ENCODE data around the gene PPIL3. TPM values are rescaled to one million over a fixed set of nuclear protein-coding genes. Genes with fewer than 3 reads are reported as not detected.

The PPIL3 gene
- polyA plus RNA-seq, 1 donor from 2014 or later = 109 TPM

GRCh38 chr2:200829258-200829655, 59.6 kb downstream of the PPIL3 start:
- no peak overlapping the region for H3K27ac ChIP-seq (ENCODE audit: low read length)
- H3K36me3 ChIP-seq (ENCODE audit: insufficient read depth, low read length) = no peaks in the 10 kb centered on the region
- H3K79me2 ChIP-seq (replicated peaks; ENCODE audit: insufficient read depth, low read length) = no peaks in the 10 kb centered on the region
- TF ChIP-seq CTCF (IDR thresholded peaks at IDR 0.05; ENCODE audit: poor library complexity, severe bottlenecking) (no peak), EZH2 (IDR thresholded peaks at IDR 0.05; ENCODE audit: borderline replicate concordance, insufficient read depth, low read length, poor library complexity, severe bottlenecking) (no peak), POLR2AphosphoS5 (IDR thresholded peaks at IDR 0.05) (no peak)
- no peak overlapping the region for H3K4me3 ChIP-seq (ENCODE audit: low read length)
- H4K20me1 ChIP-seq (ENCODE audit: insufficient read depth) = no peaks in the 10 kb centered on the region
- no peak overlapping the region for H3K4me2 ChIP-seq (ENCODE audit: low read length)
- H2AFZ ChIP-seq (ENCODE audit: low read depth, low read length) = no peak overlapping the region
- H3K9me3 ChIP-seq (ENCODE audit: low read length) = no peaks in the 10 kb centered on the region
- no peaks in the 10 kb centered on the region for H3F3A ChIP-seq (ENCODE audit: insufficient read depth, low read length, poor library complexity, severe bottlenecking)
- H3K27me3 ChIP-seq (ENCODE audit: insufficient read depth, low read depth, low read length) = no peaks in the 10 kb centered on the region
- no peaks in the 10 kb centered on the region for H3K9me2 ChIP-seq (ENCODE audit: insufficient read depth, low read length)
- H3K9ac ChIP-seq (ENCODE audit: low read length) = no peak overlapping the region

- H3K9ac ChIP-seq (ENCODE audit: low read length) = no peak overlapping the region
- no peaks in the 10 kb centered on the region for H4K20me1 ChIP-seq (ENCODE audit: insufficient read depth)
- H3K4me2 ChIP-seq (ENCODE audit: low read length) = no peak overlapping the region
- no peak overlapping the region for H3K27ac ChIP-seq (ENCODE audit: low read length)
- no peaks in the 10 kb centered on the region for H3K79me2 ChIP-seq (replicated peaks; ENCODE audit: insufficient read depth, low read length)
- TF ChIP-seq TAF1 (IDR thresholded peaks at IDR 0.05; ENCODE audit: low read depth) (no peak), EP300 (conservative IDR thresholded peaks at IDR 0.05; ENCODE audit: poor library complexity, severe bottlenecking) (no peak), MXI1 (conservative IDR thresholded peaks at IDR 0.05; ENCODE audit: poor library complexity, severe bottlenecking) (no peak), POLR2AphosphoS5 (IDR thresholded peaks at IDR 0.05) (no peak), RAD21 (conservative IDR thresholded peaks at IDR 0.05) (no peak), EZH2 (IDR thresholded peaks at IDR 0.05; ENCODE audit: borderline replicate concordance, insufficient read depth, low read length, poor library complexity, severe bottlenecking) (no peak), SMC3 (conservative IDR thresholded peaks at IDR 0.05; ENCODE audit: poor library complexity) (no peak), REST (IDR thresholded peaks at IDR 0.05; ENCODE audit: borderline replicate concordance) (no peak), CTCF (IDR thresholded peaks at IDR 0.05; ENCODE audit: poor library complexity, severe bottlenecking) (no peak)
- H3K36me3 ChIP-seq (ENCODE audit: insufficient read depth, low read length) = peaks cover 4% of the 10 kb centered on the region
- H3K4me3 ChIP-seq (ENCODE audit: low read length) = no peak overlapping the region
- H3K9me2 ChIP-seq (ENCODE audit: insufficient read depth, low read length) = no peaks in the 10 kb centered on the region
- no peaks in the 10 kb centered on the region for H3K27me3 ChIP-seq (ENCODE audit: insufficient read depth, low read depth, low read length)
- no peaks in the 10 kb centered on the region for H3K9me3 ChIP-seq (ENCODE audit: low read length)
- no peak overlapping the region for H2AFZ ChIP-seq (ENCODE audit: low read depth, low read length)
- H3F3A ChIP-seq (ENCODE audit: insufficient read depth, low read length, poor library complexity, severe bottlenecking) = no peaks in the 10 kb centered on the region
Observed at GRCh38 chr2:200828572-200829257, 60.2 kb downstream of the PPIL3 start.
